Vagina (tissue), 2 donors: ENCODE data around the gene ABCA7.

Source experiments
- POLR2A ChIP-seq, 2 donors: fragments of 450-650 bp; IDR thresholded peaks; one replicate each; pipeline ENCODE4 v1.6.1; 2017; ENCODE audit warnings: antibody characterized with exemption in 2 of 2, mild to moderate bottlenecking in 2 of 2, moderate library complexity in 2 of 2
- TF ChIP-seq, protein P1 (sequence below), 3 experiments: fragments of 450-650 bp in 2 of 3; fragments of 200-600 bp in 1 of 3; sonication (generic) in 1 of 3; IDR thresholded peaks; one replicate each; pipeline ENCODE4 v1.5.1; 2017 to 2019; ENCODE audit warnings: antibody characterized with exemption in 3 of 3, mild to moderate bottlenecking in 2 of 3, moderate library complexity in 2 of 3

DNA sequence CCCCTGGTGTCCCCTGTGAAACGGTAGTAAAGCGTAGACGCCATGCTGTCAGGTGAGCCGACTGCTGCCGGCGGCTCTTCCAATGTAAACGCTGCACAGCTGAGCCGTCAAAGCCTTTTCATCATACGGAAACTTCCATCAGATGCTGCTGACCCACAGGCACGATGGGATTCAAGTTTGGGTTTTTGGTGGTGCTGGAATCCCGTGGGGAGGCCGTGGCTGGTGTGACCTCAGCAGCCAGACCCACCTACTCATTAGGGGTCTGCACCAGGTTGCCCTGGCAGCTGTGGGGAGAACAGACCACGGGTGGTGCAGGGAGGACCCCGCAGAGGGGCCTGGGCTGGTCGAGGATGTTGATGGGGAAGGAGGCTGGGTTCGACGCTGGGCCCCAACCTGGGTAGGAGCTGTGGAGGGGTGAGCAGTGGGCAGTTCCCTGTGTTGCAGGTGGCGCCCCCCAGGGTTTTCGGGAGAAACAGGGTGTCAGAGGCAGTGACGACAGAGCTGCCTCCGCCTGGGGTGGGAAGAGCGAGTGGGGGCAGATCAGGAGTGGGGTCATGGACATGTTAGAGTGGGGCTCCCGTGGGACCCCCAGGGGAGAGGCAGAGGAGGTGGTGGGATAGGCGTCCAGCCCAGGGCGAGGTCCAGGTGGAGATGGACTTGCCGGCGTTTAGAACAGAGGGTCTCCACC, 33.1 kb upstream of the ABCA7 start:
- TF ChIP-seq, protein P1, sequence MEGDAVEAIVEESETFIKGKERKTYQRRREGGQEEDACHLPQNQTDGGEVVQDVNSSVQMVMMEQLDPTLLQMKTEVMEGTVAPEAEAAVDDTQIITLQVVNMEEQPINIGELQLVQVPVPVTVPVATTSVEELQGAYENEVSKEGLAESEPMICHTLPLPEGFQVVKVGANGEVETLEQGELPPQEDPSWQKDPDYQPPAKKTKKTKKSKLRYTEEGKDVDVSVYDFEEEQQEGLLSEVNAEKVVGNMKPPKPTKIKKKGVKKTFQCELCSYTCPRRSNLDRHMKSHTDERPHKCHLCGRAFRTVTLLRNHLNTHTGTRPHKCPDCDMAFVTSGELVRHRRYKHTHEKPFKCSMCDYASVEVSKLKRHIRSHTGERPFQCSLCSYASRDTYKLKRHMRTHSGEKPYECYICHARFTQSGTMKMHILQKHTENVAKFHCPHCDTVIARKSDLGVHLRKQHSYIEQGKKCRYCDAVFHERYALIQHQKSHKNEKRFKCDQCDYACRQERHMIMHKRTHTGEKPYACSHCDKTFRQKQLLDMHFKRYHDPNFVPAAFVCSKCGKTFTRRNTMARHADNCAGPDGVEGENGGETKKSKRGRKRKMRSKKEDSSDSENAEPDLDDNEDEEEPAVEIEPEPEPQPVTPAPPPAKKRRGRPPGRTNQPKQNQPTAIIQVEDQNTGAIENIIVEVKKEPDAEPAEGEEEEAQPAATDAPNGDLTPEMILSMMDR (IDR thresholded peaks at IDR 0.05), result no peak
- no peak for TF ChIP-seq POLR2A (IDR thresholded peaks at IDR 0.05)
